ENCODE results near the gene ZNF277. TPM values are rescaled to one million over a fixed set of nuclear protein-coding genes. Genes with fewer than 3 reads are reported as not detected.

ZNF277 gene
- total and polyA plus RNA-seq, 4 donors = 7.8 to 23.5 (median 14.5) TPM

DNA sequence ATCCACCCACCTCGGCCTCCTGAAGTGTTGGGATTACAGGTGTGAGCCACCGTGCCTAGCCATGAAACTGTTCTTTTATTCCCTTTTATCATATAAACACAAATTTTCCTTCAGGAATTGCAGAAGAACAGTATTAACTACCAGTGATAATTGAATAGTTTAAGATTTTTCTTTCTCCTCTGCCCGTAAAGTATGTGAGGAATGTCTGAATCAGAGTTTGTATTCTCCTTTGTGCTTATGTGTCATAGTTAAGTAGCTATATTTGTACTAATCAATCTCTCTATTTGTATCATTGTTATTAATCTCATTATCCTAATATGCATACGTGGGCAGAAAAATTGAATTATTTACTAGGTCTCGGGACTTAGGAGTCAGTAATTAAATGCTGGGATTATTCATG lies 83.6 kb downstream of the ZNF277 start:
- no peak for DNase-seq (ENCODE audit: low spot score)
- H3K27ac ChIP-seq (ENCODE audit: low read depth in 1 of 2, low read length in 2 of 2) = no peak overlapping the region
- no peaks in the 10 kb centered on the region for H3K9me3 ChIP-seq (ENCODE audit: control insufficient read depth in 4 of 4, low read length in 3 of 4)
- no peak overlapping the region for H3K4me3 ChIP-seq (ENCODE audit: low read depth in 1 of 3, low read length in 3 of 3)
- no peaks in the 10 kb centered on the region for H3K4me1 ChIP-seq (ENCODE audit: control insufficient read depth in 4 of 4, insufficient read depth in 4 of 4, low read length in 3 of 4)
- H3K9ac ChIP-seq (ENCODE audit: low read depth in 1 of 2, low read length in 2 of 2) = no peak overlapping the region
- H3K36me3 ChIP-seq (ENCODE audit: control insufficient read depth in 4 of 4, insufficient read depth in 3 of 4, low read depth in 1 of 4, low read length in 3 of 4) = peaks cover 0 to 4% (median 4%) of the 10 kb centered on the region in 4 donors
- TF ChIP-seq, protein P1, sequence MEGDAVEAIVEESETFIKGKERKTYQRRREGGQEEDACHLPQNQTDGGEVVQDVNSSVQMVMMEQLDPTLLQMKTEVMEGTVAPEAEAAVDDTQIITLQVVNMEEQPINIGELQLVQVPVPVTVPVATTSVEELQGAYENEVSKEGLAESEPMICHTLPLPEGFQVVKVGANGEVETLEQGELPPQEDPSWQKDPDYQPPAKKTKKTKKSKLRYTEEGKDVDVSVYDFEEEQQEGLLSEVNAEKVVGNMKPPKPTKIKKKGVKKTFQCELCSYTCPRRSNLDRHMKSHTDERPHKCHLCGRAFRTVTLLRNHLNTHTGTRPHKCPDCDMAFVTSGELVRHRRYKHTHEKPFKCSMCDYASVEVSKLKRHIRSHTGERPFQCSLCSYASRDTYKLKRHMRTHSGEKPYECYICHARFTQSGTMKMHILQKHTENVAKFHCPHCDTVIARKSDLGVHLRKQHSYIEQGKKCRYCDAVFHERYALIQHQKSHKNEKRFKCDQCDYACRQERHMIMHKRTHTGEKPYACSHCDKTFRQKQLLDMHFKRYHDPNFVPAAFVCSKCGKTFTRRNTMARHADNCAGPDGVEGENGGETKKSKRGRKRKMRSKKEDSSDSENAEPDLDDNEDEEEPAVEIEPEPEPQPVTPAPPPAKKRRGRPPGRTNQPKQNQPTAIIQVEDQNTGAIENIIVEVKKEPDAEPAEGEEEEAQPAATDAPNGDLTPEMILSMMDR (IDR thresholded peaks at IDR 0.05; ENCODE audit: low read depth, low read length, missing input control) = no peak
- TF ChIP-seq EGR1 (IDR thresholded peaks at IDR 0.05; ENCODE audit: low read depth in 2 of 2) (no peak), JUND (IDR thresholded peaks at IDR 0.05) (no peak)
- 97% methylated on average over 5 of the region's 5 CpGs for whole genome bisulfite sequencing
- H3K27me3 ChIP-seq (ENCODE audit: control insufficient read depth in 4 of 4, insufficient read depth in 4 of 4, low read length in 3 of 4) = no peaks in the 10 kb centered on the region

DNA sequence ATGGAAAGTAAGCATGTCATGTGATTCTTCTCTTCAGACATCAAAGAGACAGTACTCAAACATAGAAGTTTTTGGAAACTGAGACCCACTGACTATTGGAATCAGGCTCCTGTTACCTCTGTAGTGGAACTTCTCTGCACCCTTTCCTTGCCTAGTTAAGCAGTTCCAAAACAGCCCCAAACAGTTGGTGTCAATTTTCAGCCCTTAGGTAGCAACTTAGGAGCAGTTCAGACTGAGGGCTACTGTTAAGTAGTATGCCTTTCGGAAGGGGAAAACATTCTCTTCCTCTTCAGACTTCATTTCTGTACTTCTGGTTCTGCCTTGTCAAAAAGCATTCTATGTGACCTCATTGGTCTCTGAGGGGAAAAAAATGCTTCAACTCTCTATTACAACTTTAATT lies 85.7 kb downstream of the ZNF277 start:
- no peaks in the 10 kb centered on the region for H3K4me1 ChIP-seq (ENCODE audit: control insufficient read depth in 4 of 4, insufficient read depth in 4 of 4, low read length in 3 of 4)
- no peak overlapping the region for H3K9ac ChIP-seq (ENCODE audit: low read depth in 1 of 2, low read length in 2 of 2)
- peaks cover 0 to 4% (median 4%) of the 10 kb centered on the region in 4 donors for H3K36me3 ChIP-seq (ENCODE audit: control insufficient read depth in 4 of 4, insufficient read depth in 3 of 4, low read depth in 1 of 4, low read length in 3 of 4)
- H3K9me3 ChIP-seq (ENCODE audit: control insufficient read depth in 4 of 4, low read length in 3 of 4) = no peaks in the 10 kb centered on the region
- TF ChIP-seq YY1 (IDR thresholded peaks at IDR 0.05) (no peak), GABPA (IDR thresholded peaks at IDR 0.05 in 1 of 2, conservative IDR thresholded peaks at IDR 0.05 in 1 of 2) (no peak), RAD21 (IDR thresholded peaks at IDR 0.05) (no peak), HNF4A (conservative IDR thresholded peaks at IDR 0.05) (no peak), JUND (IDR thresholded peaks at IDR 0.05) (no peak), TAF1 (conservative IDR thresholded peaks at IDR 0.05) (no peak), FOXA2 (IDR thresholded peaks at IDR 0.05) (no peak), RXRA (IDR thresholded peaks at IDR 0.05) (no peak), EGR1 (IDR thresholded peaks at IDR 0.05; ENCODE audit: low read depth in 2 of 2) (no peak), NR2F2 (IDR thresholded peaks at IDR 0.05) (no peak), HNF4G (IDR thresholded peaks at IDR 0.05) (no peak), FOXA1 (IDR thresholded peaks at IDR 0.05) (no peak), SP1 (IDR thresholded peaks at IDR 0.05) (no peak)
- TF ChIP-seq, protein P1 (IDR thresholded peaks at IDR 0.05; ENCODE audit: low read depth, low read length, missing input control) = no peak
- TF ChIP-seq, protein P2, sequence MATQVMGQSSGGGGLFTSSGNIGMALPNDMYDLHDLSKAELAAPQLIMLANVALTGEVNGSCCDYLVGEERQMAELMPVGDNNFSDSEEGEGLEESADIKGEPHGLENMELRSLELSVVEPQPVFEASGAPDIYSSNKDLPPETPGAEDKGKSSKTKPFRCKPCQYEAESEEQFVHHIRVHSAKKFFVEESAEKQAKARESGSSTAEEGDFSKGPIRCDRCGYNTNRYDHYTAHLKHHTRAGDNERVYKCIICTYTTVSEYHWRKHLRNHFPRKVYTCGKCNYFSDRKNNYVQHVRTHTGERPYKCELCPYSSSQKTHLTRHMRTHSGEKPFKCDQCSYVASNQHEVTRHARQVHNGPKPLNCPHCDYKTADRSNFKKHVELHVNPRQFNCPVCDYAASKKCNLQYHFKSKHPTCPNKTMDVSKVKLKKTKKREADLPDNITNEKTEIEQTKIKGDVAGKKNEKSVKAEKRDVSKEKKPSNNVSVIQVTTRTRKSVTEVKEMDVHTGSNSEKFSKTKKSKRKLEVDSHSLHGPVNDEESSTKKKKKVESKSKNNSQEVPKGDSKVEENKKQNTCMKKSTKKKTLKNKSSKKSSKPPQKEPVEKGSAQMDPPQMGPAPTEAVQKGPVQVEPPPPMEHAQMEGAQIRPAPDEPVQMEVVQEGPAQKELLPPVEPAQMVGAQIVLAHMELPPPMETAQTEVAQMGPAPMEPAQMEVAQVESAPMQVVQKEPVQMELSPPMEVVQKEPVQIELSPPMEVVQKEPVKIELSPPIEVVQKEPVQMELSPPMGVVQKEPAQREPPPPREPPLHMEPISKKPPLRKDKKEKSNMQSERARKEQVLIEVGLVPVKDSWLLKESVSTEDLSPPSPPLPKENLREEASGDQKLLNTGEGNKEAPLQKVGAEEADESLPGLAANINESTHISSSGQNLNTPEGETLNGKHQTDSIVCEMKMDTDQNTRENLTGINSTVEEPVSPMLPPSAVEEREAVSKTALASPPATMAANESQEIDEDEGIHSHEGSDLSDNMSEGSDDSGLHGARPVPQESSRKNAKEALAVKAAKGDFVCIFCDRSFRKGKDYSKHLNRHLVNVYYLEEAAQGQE (IDR thresholded peaks at IDR 0.05) = no peak
- TF ChIP-seq, protein P3, sequence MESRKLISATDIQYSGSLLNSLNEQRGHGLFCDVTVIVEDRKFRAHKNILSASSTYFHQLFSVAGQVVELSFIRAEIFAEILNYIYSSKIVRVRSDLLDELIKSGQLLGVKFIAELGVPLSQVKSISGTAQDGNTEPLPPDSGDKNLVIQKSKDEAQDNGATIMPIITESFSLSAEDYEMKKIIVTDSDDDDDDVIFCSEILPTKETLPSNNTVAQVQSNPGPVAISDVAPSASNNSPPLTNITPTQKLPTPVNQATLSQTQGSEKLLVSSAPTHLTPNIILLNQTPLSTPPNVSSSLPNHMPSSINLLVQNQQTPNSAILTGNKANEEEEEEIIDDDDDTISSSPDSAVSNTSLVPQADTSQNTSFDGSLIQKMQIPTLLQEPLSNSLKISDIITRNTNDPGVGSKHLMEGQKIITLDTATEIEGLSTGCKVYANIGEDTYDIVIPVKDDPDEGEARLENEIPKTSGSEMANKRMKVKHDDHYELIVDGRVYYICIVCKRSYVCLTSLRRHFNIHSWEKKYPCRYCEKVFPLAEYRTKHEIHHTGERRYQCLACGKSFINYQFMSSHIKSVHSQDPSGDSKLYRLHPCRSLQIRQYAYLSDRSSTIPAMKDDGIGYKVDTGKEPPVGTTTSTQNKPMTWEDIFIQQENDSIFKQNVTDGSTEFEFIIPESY (IDR thresholded peaks at IDR 0.05) = no peak
- TF ChIP-seq, protein P4, sequence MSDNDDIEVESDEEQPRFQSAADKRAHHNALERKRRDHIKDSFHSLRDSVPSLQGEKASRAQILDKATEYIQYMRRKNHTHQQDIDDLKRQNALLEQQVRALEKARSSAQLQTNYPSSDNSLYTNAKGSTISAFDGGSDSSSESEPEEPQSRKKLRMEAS (IDR thresholded peaks at IDR 0.05) = no peak
- TF ChIP-seq, protein P5, sequence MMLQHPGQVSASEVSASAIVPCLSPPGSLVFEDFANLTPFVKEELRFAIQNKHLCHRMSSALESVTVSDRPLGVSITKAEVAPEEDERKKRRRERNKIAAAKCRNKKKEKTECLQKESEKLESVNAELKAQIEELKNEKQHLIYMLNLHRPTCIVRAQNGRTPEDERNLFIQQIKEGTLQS (IDR thresholded peaks at IDR 0.05) = no peak
- H3K27me3 ChIP-seq (ENCODE audit: control insufficient read depth in 4 of 4, insufficient read depth in 4 of 4, low read length in 3 of 4) = no peaks in the 10 kb centered on the region
- WGBS = 96% methylated on average over 1 of the region's 1 CpG
- H3K4me3 ChIP-seq (ENCODE audit: low read depth in 1 of 3, low read length in 3 of 3) = no peak overlapping the region
- DNase-seq (ENCODE audit: low spot score) = no peak
- no peak overlapping the region for H3K27ac ChIP-seq (ENCODE audit: low read depth in 1 of 2, low read length in 2 of 2)
